GM19023 (cell line): ENCODE measurements around the gene NFATC2IP.
"Not testable (repeated sequence)": the region's sequence is repeated elsewhere in the genome, so short reads cannot be mapped to it uniquely, and the experiment has no call there.

ENCODE experiments used
- ATAC-seq: cut with Tn5 transposase; IDR thresholded peaks from one replicate; pipeline ENCODE4 v1.9.1; 2021; ENCODE audit warnings: mild to moderate bottlenecking, moderate library complexity; ENCODE audit not compliant: unreplicated experiment

Gene NFATC2IP

GRCh38 chr16:28925386-28926228, 25.1 kb upstream of the NFATC2IP start:
- ATAC-seq = peak; percentile 24

- not testable (repeated sequence) for ATAC-seq
These were observed 24.5 kb upstream of the NFATC2IP start for GRCh38 chr16:28926284-28926683.

DNA sequence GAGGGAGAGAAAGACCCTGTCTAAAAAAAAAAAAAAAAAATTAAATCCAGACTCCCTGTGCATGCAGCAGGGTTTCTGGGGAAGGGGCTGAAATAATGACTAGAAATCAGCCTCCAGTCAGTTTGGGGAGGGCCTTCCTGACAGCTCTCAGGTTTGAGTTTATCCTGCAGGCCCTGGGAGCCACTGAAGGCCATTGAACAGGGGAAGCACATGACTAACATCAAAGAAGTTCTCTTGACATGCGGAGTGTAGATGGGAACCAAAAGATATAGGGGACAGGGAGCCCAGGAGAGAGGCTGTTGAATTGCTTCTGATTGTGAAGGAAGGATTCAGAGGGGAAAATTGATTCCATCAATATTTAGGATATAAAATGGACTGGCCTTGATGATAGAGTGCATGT, 22.9 kb upstream of the NFATC2IP start:
- ATAC-seq = no peak

DNA sequence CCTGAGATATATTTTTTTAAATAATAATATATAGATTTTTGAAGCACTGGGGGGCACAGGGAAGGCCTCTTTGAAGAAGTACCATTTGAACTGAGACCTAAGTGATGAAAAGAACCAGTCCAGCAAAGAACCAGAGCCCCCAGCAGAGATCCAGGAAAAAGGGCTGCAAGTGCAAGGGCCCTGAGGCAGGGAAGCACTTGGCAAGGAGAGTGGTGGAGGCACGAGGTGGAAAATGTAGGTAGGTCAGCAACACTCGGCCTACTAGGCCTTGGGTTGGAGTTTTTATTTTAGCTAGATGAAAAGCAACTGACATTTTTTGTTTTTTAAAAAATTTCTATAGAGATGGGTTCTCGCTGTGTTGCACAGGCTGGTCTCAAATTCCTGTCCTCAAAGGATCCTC, 20.5 kb upstream of the NFATC2IP start:
- no peak for ATAC-seq

DNA sequence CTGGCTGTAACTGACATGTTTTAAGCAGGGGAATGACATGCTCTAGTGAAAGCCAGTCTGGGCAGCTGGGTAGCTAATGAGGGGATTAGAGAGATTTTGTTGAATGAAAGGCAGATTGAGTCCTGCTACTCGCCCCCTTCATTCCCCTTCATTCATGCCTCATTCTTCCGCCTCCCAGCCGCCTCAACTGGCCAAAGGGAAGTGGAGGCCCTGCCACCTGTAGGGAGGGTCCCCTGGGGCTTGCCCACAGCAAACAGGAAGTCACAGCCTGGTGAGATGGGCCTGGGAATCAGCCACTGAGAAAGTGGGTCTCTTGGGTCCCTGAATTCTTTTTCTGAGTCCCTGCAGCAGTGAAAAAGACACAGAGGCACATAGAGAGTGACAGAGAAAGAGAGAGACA, 20.1 kb upstream of the NFATC2IP start:
- ATAC-seq = no peak

GRCh38 chr16:28931801-28932225, 18.9 kb upstream of the NFATC2IP start, which contains the start of gene CD19:
CD19 (plus strand) TSS chr16:28931971; CDS start chr16:28932001, 30 bp downstream.
- ATAC-seq = no peak

DNA sequence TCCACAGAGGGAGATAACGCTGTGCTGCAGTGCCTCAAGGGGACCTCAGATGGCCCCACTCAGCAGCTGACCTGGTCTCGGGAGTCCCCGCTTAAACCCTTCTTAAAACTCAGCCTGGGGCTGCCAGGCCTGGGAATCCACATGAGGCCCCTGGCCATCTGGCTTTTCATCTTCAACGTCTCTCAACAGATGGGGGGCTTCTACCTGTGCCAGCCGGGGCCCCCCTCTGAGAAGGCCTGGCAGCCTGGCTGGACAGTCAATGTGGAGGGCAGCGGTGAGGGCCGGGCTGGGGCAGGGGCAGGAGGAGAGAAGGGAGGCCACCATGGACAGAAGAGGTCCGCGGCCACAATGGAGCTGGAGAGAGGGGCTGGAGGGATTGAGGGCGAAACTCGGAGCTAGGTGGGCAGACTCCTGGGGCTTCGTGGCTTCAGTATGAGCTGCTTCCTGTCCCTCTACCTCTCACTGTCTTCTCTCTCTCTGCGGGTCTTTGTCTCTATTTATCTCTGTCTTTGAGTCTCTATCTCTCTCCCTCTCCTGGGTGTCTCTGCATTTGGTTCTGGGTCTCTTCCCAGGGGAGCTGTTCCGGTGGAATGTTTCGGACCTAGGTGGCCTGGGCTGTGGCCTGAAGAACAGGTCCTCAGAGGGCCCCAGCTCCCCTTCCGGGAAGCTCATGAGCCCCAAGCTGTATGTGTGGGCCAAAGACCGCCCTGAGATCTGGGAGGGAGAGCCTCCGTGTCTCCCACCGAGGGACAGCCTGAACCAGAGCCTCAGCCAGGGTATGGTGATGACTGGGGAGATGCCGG, 18.2 kb upstream of the NFATC2IP start:
- ATAC-seq = no peak

DNA sequence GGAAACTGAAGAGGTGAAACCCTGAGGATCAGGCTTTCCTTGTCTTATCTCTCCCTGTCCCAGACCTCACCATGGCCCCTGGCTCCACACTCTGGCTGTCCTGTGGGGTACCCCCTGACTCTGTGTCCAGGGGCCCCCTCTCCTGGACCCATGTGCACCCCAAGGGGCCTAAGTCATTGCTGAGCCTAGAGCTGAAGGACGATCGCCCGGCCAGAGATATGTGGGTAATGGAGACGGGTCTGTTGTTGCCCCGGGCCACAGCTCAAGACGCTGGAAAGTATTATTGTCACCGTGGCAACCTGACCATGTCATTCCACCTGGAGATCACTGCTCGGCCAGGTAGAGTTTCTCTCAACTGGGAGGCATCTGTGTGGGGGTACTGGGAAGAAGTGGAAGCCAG, 17.6 kb upstream of the NFATC2IP start:
- no peak for ATAC-seq

- ATAC-seq = no peak
These were observed 15.4 kb upstream of the NFATC2IP start for GRCh38 chr16:28935346-28935745.

DNA sequence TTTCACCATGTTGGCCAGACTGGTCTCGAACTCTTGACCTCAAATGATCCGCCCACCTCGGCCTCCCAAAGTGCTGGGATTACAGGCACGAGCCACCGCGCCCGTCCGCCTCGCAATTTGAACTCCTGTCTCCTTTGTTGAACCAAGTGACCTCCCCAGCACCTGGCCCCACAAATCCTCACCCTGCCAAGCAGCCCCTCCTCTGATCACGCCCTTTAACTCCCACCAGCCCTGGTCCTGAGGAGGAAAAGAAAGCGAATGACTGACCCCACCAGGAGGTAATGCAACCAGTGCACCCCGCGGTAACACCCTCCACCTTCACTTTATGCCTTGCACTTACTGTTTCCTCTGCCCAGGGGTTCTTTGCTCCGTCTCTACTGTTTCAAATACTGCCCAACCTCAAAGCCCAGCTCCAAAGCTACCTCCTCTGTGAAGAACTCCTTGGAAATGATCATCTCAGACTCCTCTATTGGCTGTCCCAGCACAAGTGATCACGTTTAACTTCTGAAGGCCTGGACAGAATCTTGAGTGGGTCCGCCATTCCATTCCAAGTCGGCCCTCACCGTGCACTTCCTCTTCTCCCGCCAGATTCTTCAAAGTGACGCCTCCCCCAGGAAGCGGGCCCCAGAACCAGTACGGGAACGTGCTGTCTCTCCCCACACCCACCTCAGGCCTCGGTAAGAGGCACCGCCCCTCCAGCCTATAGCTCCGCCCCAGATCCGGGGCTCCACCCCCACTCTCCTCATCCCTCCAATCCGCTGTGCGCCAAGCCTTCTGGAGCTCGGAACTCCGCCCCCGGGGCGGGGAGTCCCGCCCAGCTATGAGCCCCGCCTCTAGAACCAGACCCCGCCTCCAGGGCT, 14.6 kb upstream of the NFATC2IP start:
- ATAC-seq = peak; percentile 58

DNA sequence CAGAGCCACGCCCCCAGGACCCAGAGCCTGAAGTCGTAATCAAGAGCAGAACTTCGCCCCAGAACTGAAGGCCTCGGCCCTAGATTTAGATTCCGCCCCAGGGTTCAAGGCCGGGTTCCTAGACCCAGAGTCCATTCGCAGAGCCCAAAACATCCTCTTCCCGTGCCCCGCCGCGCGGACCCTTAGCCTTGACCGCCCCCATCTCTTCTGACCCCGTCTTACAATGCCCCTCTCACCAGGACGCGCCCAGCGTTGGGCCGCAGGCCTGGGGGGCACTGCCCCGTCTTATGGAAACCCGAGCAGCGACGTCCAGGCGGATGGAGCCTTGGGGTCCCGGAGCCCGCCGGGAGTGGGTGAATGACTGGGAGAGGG, 14.0 kb upstream of the NFATC2IP start:
- ATAC-seq = no peak

GRCh38 chr16:28937222-28937876, 13.4 kb upstream of the NFATC2IP start:
- no peak for ATAC-seq

DNA sequence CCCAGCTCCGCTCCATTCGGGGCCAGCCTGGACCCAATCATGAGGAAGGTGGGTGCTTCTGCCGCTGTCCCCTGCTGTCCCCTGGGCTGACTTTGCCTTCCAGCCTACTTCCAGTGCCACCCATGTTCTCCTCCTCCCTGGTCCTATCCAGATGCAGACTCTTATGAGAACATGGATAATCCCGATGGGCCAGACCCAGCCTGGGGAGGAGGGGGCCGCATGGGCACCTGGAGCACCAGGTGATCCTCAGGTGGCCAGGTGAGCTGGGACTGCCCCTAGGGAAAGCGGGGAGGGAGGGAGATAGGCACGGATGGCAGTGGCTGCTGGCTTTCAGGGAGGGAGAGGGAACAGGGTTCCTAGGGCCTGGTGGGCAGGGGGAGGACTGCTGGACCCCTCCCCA, 12.0 kb upstream of the NFATC2IP start:
- no peak for ATAC-seq

DNA sequence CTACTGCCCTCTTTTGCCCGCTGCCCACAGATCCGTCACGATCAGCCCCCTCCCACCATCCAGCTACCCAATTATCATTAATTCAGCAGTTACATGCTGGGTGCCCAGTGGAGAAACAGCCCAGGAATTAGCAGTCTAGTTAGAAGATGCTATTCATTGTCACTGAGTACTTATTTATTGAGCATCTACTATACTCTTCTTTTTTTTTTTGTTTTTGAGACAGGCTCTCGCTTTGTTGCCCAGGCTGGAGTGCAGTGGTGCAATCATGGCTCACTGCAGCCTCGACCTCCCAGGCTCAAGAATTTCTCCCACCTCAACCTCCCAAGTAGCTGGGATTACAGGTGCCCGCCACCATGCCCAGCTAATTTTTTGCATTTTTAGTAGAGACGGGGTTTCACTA, 10.9 kb upstream of the NFATC2IP start:
- not testable (repeated sequence) for ATAC-seq

DNA sequence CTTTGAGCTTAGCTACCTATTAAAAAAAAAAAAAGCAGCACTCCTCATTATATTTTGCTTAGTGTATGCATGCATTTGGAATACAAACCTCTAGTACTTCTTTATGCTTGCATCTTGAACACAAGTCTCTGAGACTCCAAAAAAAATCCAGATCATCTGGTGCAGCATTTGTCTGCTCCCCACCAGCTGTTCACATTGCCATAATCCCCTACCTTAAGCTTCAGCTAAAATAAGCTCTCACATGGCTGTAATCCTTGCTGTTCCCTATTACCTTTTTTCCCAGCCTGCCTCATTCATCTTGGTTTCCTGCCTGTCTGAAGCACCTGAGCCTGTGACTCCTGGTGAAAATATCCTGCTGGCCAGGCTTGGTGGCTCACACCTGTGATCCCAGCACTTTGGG, 7.5 kb upstream of the NFATC2IP start:
- ATAC-seq = no peak

DNA sequence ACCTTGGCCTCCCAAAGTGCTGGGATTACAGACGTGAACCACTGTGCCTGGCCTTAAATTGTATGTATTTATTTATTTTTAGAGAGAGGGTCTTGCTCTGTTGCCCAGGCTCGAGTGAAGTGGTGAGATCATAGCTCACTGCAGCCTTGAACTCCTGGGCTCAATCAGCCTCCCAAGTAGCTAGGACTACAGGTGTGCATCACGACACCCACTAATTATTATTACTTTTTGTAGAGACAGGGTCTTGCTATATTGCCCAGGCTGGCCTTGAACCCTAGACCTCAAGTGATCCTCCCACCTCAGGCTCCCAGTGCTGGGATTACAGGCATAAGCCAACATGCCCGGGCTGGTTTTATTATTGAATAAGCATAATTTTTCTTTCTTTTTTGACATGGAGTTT, 4.1 kb upstream of the NFATC2IP start:
- no peak for ATAC-seq

DNA sequence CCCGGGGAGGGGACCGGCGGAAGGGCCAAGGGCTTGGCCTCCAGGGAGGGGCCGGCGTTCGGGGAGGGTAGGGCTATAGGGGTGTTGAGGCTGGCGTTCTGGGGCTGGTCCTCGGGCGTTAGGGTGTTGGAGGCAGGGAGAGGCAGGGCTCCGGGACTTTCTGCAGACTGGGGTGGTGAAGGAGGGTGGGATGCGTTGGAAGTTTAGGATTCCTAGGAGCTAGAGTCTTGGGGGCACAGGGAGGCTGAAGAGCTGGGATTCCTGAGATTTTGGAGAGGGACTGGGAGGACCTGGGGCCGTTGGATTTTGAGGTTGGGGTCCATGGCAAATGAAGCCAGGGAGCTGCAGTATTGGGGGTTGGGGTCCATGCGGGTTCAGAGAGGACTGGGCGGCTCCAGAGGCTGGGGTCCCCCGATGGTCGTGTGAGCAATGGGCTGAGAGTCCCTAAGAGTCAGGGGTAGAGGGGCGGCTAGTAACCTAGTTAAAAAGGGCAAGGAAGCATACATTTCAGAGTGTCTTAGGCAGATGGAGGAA, 740 bp downstream of the NFATC2IP start:
- ATAC-seq = no peak

DNA sequence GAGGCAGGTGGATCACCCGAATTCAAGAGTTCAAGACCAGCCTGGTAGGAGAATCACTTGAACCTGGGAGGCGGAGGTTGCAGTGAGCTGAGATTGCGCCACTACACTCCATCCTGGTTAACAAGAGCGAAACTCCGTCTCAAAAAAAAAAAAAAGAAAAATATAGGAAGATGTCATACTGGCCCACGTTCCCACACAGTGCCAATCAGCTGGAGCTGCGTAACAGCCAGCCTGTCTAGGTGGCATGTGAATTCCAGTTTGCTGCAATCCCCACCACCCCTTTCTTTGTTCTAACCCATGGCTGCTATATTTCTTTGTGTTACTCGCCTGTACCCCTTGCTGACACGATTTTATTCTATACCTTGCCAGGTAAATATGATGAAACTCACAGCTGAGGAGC, 7.5 kb downstream of the NFATC2IP start:
- ATAC-seq = no peak

DNA sequence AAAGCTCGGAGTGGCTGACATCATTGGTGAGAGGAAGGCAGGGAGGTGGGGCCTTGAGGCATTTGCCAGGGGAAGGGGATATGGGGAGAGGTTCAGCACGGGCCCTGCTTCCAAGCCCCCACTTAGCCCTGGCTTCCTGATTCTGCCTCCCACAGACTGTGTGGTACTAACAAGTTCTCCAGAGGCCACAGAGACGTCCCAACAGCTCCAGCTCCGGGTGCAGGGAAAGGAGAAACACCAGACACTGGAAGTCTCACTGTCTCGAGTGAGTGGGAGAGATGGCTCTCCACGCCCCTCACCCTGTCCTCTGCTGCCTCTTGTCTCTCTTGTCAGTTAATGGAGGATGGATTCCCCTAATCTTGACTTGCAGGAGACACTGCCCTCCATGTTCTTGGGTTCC, 8.1 kb downstream of the NFATC2IP start:
- ATAC-seq = no peak

GRCh38 chr16:28964072-28964471, 13.3 kb downstream of the NFATC2IP start:
- ATAC-seq = no peak
